Stimulated activated CD8-positive, alpha-beta memory T cell treated with anti-CD3 and anti-CD28 coated beads, Interleukin-2, amount 100 ng/mL, for 1 hour (primary cell): Measurements from ENCODE around the gene SUCLG2.

ENCODE experiments used
- DNase-seq, 2 donors: peaks; one replicate each; pipeline ENCODE4 v3.0.0-alpha.2; 2020; ENCODE audit warnings: low read depth in 2 of 2

The SUCLG2 gene

GRCh38 chr3:67654099-67654843 is at the start of gene SUCLG2:
Gene SUCLG2, minus strand, starts transcription at chr3:67654612. Its CDS starts 26 bp downstream, at chr3:67654586.
- DNase-seq = peak; percentile 59 to 71

GRCh38 chr3:67700596-67700995 is 46.2 kb upstream of the SUCLG2 start:
- DNase-seq = no peak

- no peak for DNase-seq
Observed at GRCh38 chr3:67699882-67700281, 45.5 kb upstream of the SUCLG2 start.

GRCh38 chr3:67692621-67693020 is 38.2 kb upstream of the SUCLG2 start:
- no peak for DNase-seq

- no peak for DNase-seq
Observed at GRCh38 chr3:67691926-67692325, 37.5 kb upstream of the SUCLG2 start.

- DNase-seq = no peak
Observed at GRCh38 chr3:67691207-67691606, 36.8 kb upstream of the SUCLG2 start.

- no peak for DNase-seq
Observed at GRCh38 chr3:67689806-67690205, 35.4 kb upstream of the SUCLG2 start.

GRCh38 chr3:67688231-67688630 is 33.8 kb upstream of the SUCLG2 start:
- no peak for DNase-seq

- DNase-seq = no peak
Observed at GRCh38 chr3:67686069-67686468, 31.7 kb upstream of the SUCLG2 start.

- DNase-seq = no peak
Observed at GRCh38 chr3:67685499-67685898, 31.1 kb upstream of the SUCLG2 start.

GRCh38 chr3:67684211-67684610 is 29.8 kb upstream of the SUCLG2 start:
- no peak for DNase-seq

GRCh38 chr3:67683522-67683921 is 29.1 kb upstream of the SUCLG2 start:
- DNase-seq = no peak

GRCh38 chr3:67678665-67679064 is 24.3 kb upstream of the SUCLG2 start:
- DNase-seq = no peak

GRCh38 chr3:67674055-67674454 is 19.6 kb upstream of the SUCLG2 start:
- DNase-seq = no peak

GRCh38 chr3:67662733-67663132 is 8.3 kb upstream of the SUCLG2 start:
- no peak for DNase-seq

- DNase-seq = no peak
Observed at GRCh38 chr3:67661089-67661488, 6.7 kb upstream of the SUCLG2 start.

- DNase-seq = no peak
Observed at GRCh38 chr3:67657192-67657591, 2.8 kb upstream of the SUCLG2 start.

GRCh38 chr3:67656614-67657013 is 2.2 kb upstream of the SUCLG2 start:
- no peak for DNase-seq

GRCh38 chr3:67655364-67656121 is 1.1 kb upstream of the SUCLG2 start:
- DNase-seq = peak; percentile 46 to 50

- no peak for DNase-seq
Observed at GRCh38 chr3:67654844-67655177, 399 bp upstream of the SUCLG2 start.

GRCh38 chr3:67653425-67654098 is 850 bp downstream of the SUCLG2 start:
- no peak for DNase-seq

GRCh38 chr3:67650084-67650483 is 4.3 kb downstream of the SUCLG2 start:
- no peak for DNase-seq

- no peak for DNase-seq
Observed at GRCh38 chr3:67649681-67650080, 4.7 kb downstream of the SUCLG2 start.
